AG04450 (cell line): ENCODE data around the gene TESK2. TPM values are rescaled to one million over a fixed set of nuclear protein-coding genes. Genes with fewer than 3 reads are reported as not detected.

Experiments used
- CTCF ChIA-PET: fragments of 300-600, 350-600 bp; formaldehyde crosslinking; extraction: SDS; loops from one replicate; lab custom pipeline; 2022; ENCODE audit warnings: antibody characterized with exemption, inconsistent platforms; lab: Charles Lee
- POLR2A ChIA-PET: fragments of 350-600 bp; formaldehyde crosslinking; extraction: SDS; loops from one replicate; lab custom pipeline; 2021; ENCODE audit warnings: antibody characterized with exemption, inconsistent platforms; lab: Yijun Ruan, JAX
- DNase-seq: peaks from one replicate; pipeline ENCODE4 v3.0.0-alpha.2; 2011; ENCODE audit warnings: low read depth, low spot score
- H3K27ac ChIP-seq: one replicate; pipeline ENCODE4 v1.5.1; 2012; ENCODE audit warnings: low read depth, low read length, control low read depth
- H3K27me3 ChIP-seq: one replicate; pipeline ENCODE4 v1.6.0; 2012; ENCODE audit warnings: low read length; ENCODE audit not compliant: control insufficient read depth, insufficient read depth
- H3K4me3 ChIP-seq: 2 replicates; pipeline ENCODE4 v1.5.1; 2011; ENCODE audit warnings: mild to moderate bottlenecking, low read depth, low read length, control low read depth
- H3K9me3 ChIP-seq: 2 replicates; pipeline ENCODE4 v1.5.1; 2012; ENCODE audit warnings: low read length; ENCODE audit not compliant: control insufficient read depth, insufficient read depth
- polyA plus RNA-seq: library from polyadenylated mRNA; depleted of rRNA; stranded (reverse); fragments of >200 nt; gene quantifications from 2 replicates; pipeline ENCODE4 v1.2.3, GENCODE V29; 2011
- TF ChIP-seq, protein P1 (sequence below): IDR thresholded peaks from 2 replicates; pipeline ENCODE4 v1.5.1; 2011; ENCODE audit warnings: low read depth, low read length, control low read depth, inconsistent platforms

The TESK2 gene
- polyA plus RNA-seq, 1 experiment, result 2.6 TPM

- CTCF ChIA-PET, result interaction anchor here (0.6 to 5.3 kb wide), 11 partner anchors 13 to 609 kb away, joined by 3 to 37 read pairs (median 6); partner anchors contain the start of genes CCDC163, HPDL, MMACHC and RNU5D-1
- DNase-seq, result peak; percentile 70
These were observed 151.0 kb downstream of the TESK2 start, which contains the start of the genes MUTYH and TOE1 for GRCh38 chr1:45339789-45340558. Gene MUTYH, minus strand, starts transcription at chr1:45340440. Its CDS starts 5,935 bp downstream, at chr1:45334505. Gene TOE1, plus strand, starts transcription at chr1:45340170. Its CDS starts 83 bp downstream, at chr1:45340253.

GRCh38 chr1:45337630-45338325, 153.2 kb downstream of the TESK2 start:
- no peak for DNase-seq
- Histone ChIP-seq H3K27ac (no peak overlapping the region), H3K9me3 (no peaks in the 10 kb centered on the region; the same call in 1 of the 2 replicates), H3K4me3 (no peak overlapping the region), H3K27me3 (no peaks in the 10 kb centered on the region)
- TF ChIP-seq, protein P1, sequence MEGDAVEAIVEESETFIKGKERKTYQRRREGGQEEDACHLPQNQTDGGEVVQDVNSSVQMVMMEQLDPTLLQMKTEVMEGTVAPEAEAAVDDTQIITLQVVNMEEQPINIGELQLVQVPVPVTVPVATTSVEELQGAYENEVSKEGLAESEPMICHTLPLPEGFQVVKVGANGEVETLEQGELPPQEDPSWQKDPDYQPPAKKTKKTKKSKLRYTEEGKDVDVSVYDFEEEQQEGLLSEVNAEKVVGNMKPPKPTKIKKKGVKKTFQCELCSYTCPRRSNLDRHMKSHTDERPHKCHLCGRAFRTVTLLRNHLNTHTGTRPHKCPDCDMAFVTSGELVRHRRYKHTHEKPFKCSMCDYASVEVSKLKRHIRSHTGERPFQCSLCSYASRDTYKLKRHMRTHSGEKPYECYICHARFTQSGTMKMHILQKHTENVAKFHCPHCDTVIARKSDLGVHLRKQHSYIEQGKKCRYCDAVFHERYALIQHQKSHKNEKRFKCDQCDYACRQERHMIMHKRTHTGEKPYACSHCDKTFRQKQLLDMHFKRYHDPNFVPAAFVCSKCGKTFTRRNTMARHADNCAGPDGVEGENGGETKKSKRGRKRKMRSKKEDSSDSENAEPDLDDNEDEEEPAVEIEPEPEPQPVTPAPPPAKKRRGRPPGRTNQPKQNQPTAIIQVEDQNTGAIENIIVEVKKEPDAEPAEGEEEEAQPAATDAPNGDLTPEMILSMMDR, result no peak
- ChIA-PET CTCF (interaction anchor here (0.8 to 5.3 kb wide), 2 partner anchors 29 to 323 kb away, joined by 4 to 37 read pairs; no protein-coding TSS in a partner anchor), POLR2A (interaction anchor here (0.7 kb wide), 1 partner anchor 332 kb away, joined by 5 read pairs; no protein-coding TSS in a partner anchor)

More at GRCh38 chr1:45339789-45340558, 151.0 kb downstream of the TESK2 start, which contains the start of the genes MUTYH and TOE1:
- Histone ChIP-seq H3K9me3 (no peaks in the 10 kb centered on the region; the same call in 1 of the 2 replicates), H3K4me3 (peak within 1 kb of the TSS; percentile 73), H3K27ac (peak within 1 kb of the TSS; percentile 94), H3K27me3 (no peaks in the 10 kb centered on the region)
- TF ChIP-seq, protein P1, result peak; percentile 11; the same call in 1 of the 2 replicates
- POLR2A ChIA-PET, result interaction anchor here (0.5 to 2.5 kb wide), 23 partner anchors 8 to 563 kb away, joined by 3 to 32 read pairs (median 4); partner anchors contain the start of genes EIF2B3, HECTD3, HPDL and MMACHC

GRCh38 chr1:45335855-45336324, 155.1 kb downstream of the TESK2 start:
- no peak overlapping the region for H3K27ac ChIP-seq
- H3K4me3 ChIP-seq, result no peak overlapping the region
- H3K9me3 ChIP-seq, result no peaks in the 10 kb centered on the region; the same call in 1 of the 2 replicates
- no peaks in the 10 kb centered on the region for H3K27me3 ChIP-seq
- CTCF ChIA-PET, result no interaction called here
- DNase-seq, result no peak
- POLR2A ChIA-PET, result no interaction called here
- TF ChIP-seq, protein P1, result no peak

DNA sequence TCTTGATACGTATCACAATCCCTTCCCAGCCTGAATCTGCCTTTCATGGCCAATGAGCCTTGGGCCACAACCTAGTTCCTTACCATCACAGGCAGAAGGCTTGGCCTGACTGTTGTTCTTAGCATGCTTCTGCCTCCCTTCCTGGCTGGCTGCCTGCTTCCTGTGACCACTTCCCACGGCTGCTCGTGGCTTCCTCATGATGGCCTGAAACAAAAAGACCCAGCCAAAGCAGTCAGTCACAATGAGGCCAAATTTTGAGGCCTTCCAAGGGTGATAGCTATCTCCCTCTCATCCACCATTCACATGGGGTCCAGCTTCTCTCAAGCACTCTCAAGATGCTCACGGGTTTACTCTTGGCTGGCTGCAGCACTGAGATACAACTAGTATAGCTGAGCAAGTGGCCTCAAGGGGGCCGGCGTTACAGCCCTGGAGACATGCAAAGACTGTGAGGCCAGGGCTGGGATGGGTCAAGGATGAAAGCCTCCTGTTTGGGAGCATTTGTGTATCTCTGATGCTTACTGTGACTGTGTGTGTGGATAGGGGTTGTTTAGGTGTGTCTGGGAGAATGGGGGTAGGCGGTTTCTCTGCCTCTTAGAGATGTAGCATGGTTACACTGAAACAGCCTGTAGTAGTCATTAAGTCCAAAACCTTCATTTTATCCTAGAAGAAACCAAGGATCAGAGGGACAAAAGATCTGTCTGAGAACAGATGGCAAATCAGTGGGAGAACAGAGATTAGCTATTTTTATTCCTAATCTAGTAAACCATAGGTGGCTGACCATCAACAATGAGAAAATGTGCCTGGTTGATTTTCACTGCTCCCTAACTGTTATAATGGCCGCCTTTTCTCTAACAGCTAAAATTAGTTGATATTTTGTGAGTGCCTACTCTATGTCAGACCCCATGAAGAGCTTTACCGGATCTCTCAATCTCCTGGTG, 156.4 kb downstream of the TESK2 start:
- Histone ChIP-seq H3K27me3 (no peaks in the 10 kb centered on the region), H3K4me3 (no peak overlapping the region), H3K9me3 (no peaks in the 10 kb centered on the region; the same call in 1 of the 2 replicates), H3K27ac (no peak overlapping the region)
- no peak for DNase-seq
- ChIA-PET POLR2A (no interaction called here), CTCF (interaction anchor here (0.7 kb wide), 2 partner anchors 25 to 166 kb away, joined by 3 to 8 read pairs; partner anchors contain the start of gene MMACHC)
- TF ChIP-seq, protein P1, result 0 out of 2 replicates have a peak, but pooled peaks have one; percentile 6
